ENCODE measurements around the gene VGLL4. TPM values are rescaled to one million over a fixed set of nuclear protein-coding genes. Genes with fewer than 3 reads are reported as not detected.

VGLL4 gene
- polyA plus RNA-seq, 3 donors: 8.5 to 13.2 (median 10.0) TPM

DNA sequence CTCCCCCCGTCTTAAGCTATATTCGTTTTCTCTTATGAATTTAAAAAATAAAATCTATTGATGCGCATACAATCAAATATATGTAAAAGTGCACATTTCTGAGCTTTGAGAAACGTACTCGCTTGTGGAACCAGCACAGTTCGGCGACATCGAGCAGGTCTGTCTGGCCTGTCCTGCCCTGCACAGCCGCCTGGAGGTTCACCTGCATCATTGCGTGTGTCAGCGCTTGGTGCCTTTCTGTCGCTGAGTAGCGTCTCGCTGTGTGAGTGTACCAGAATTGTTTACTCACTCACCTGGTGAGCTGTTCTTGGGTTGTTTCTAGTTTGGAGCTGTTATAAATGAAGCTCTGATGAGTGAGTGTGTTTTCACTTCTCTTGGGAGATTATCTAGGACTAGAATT, 104.0 kb downstream of the VGLL4 start:
- H3K27me3 Mint-ChIP-seq (ENCODE audit: low read depth in 3 of 3): peaks cover 0 to 5% (median 2%) of the 10 kb centered on the region in 3 donors

DNA sequence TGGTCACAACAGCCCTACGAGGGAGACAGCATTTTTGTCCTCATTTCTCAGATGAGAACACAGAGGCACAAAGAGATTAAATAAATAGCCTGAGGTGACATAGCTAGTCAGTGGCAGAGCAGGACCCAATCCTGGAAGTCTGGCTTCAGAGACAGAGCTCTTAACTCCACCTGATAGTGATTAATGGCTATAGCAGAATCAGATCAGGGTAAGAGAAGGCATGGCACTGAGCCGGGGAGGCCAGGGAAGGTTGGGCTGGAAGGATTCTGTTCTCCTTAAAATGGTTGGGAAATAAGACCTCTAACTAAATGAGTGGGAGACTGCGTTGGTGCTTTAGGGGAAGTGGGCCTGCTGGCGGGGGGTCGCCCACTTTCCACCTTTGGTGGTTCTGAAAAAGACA, 104.5 kb downstream of the VGLL4 start:
- H3K27me3 ChIP-seq (ENCODE audit: control insufficient read depth in 2 of 2, insufficient read depth in 2 of 2, low read length in 2 of 2): no peaks in the 10 kb centered on the region
- peaks cover 21 to 64% of the 10 kb centered on the region in 2 donors for H3K36me3 Mint-ChIP-seq
- H3K27ac Mint-ChIP-seq: peak overlapping the region in 1 of 7 donors; percentile 22
- peaks cover 0 to 5% (median 2%) of the 10 kb centered on the region in 3 donors for H3K27me3 Mint-ChIP-seq (ENCODE audit: low read depth in 3 of 3)
- H4K20me1 ChIP-seq (ENCODE audit: insufficient read depth, low read length): peaks cover 93% of the 10 kb centered on the region
- H3K4me3 Mint-ChIP-seq: no peak overlapping the region
- no peak overlapping the region for H2AFZ ChIP-seq (ENCODE audit: insufficient read depth, low read depth, low read length, poor library complexity, severe bottlenecking)
- intact Hi-C loops (cut with micrococcal nuclease): no loop called here
- H3K9me3 ChIP-seq (replicated peaks in 1 of 2; ENCODE audit: control insufficient read depth in 1 of 2, insufficient read depth in 1 of 2, low read length in 2 of 2): peaks cover 0 to 18% of the 10 kb centered on the region in 2 donors
- peaks cover 0 to 39% of the 10 kb centered on the region in 2 donors for H3K36me3 ChIP-seq (replicated peaks in 1 of 2; ENCODE audit: control insufficient read depth in 1 of 2, insufficient read depth in 2 of 2, low read length in 2 of 2)
- no peak overlapping the region for H3K4me2 ChIP-seq (replicated peaks; ENCODE audit: extremely low read depth, low read length, poor library complexity, severe bottlenecking)
- H3K9me3 Mint-ChIP-seq: peaks cover 3 to 12% (median 5%) of the 10 kb centered on the region in 7 donors
- no peaks in the 10 kb centered on the region for H3K79me2 ChIP-seq (ENCODE audit: insufficient read depth, low read length)
- H3K4me3 ChIP-seq (replicated peaks in 1 of 3; ENCODE audit: low read depth in 2 of 3, low read length in 3 of 3): no peak overlapping the region
- H3K4me1 ChIP-seq (ENCODE audit: control insufficient read depth in 1 of 2, insufficient read depth in 2 of 2, low read length in 2 of 2): peaks cover 26 to 29% of the 10 kb centered on the region in 2 donors
- DNase-seq: no peak
- no peak overlapping the region for H3K9ac ChIP-seq (ENCODE audit: insufficient read depth, low read length, poor library complexity, severe bottlenecking)
- no peak overlapping the region for H3K27ac ChIP-seq (ENCODE audit: low read depth in 1 of 2, low read length in 2 of 2)
- peaks cover 44% of the 10 kb centered on the region for H3K4me1 Mint-ChIP-seq
- WGBS (ENCODE audit: insufficient coverage): 100% methylated on average over 1 of the region's 5 CpGs
- no peak for TF ChIP-seq CTCF (IDR thresholded peaks at IDR 0.05)

More for the DNA sequence above, 104.0 kb downstream of the VGLL4 start:
- H2AFZ ChIP-seq (ENCODE audit: insufficient read depth, low read depth, low read length, poor library complexity, severe bottlenecking): no peak overlapping the region
- no peak for DNase-seq
- WGBS (ENCODE audit: insufficient coverage): 100% methylated on average over 11 of the region's 14 CpGs
- Mint-ChIP-seq H3K4me1 (peaks cover 48% of the 10 kb centered on the region), H3K9me3 (peaks cover 3 to 12% (median 5%) of the 10 kb centered on the region in 7 donors), H3K36me3 (peaks cover 21 to 61% of the 10 kb centered on the region in 2 donors), H3K4me3 (no peak overlapping the region), H3K27ac (peak overlapping the region in 1 of 7 donors; percentile 28)
- H3K4me1 ChIP-seq (ENCODE audit: control insufficient read depth in 1 of 2, insufficient read depth in 2 of 2, low read length in 2 of 2): peaks cover 30 to 33% of the 10 kb centered on the region in 2 donors
- no peak overlapping the region for H3K27ac ChIP-seq (ENCODE audit: low read depth in 1 of 2, low read length in 2 of 2)
- intact Hi-C loops (cut with micrococcal nuclease): no loop called here
- peaks cover 0 to 18% of the 10 kb centered on the region in 2 donors for H3K9me3 ChIP-seq (replicated peaks in 1 of 2; ENCODE audit: control insufficient read depth in 1 of 2, insufficient read depth in 1 of 2, low read length in 2 of 2)
- TF ChIP-seq CTCF (IDR thresholded peaks at IDR 0.05): no peak
- H3K9ac ChIP-seq (ENCODE audit: insufficient read depth, low read length, poor library complexity, severe bottlenecking): no peak overlapping the region
- H3K4me2 ChIP-seq (replicated peaks; ENCODE audit: extremely low read depth, low read length, poor library complexity, severe bottlenecking): no peak overlapping the region
- H3K79me2 ChIP-seq (ENCODE audit: insufficient read depth, low read length): peaks cover 2% of the 10 kb centered on the region
- H3K36me3 ChIP-seq (replicated peaks in 1 of 2; ENCODE audit: control insufficient read depth in 1 of 2, insufficient read depth in 2 of 2, low read length in 2 of 2): peaks cover 0 to 35% of the 10 kb centered on the region in 2 donors
- peaks cover 93% of the 10 kb centered on the region for H4K20me1 ChIP-seq (ENCODE audit: insufficient read depth, low read length)
- H3K4me3 ChIP-seq (replicated peaks in 1 of 3; ENCODE audit: low read depth in 2 of 3, low read length in 3 of 3): no peak overlapping the region
- H3K27me3 ChIP-seq (ENCODE audit: control insufficient read depth in 2 of 2, insufficient read depth in 2 of 2, low read length in 2 of 2): no peaks in the 10 kb centered on the region
